ENCODE results near the gene UBP1. TPM values are rescaled to one million over a fixed set of nuclear protein-coding genes. Genes with fewer than 3 reads are reported as not detected.
A peak's percentile ranks its signal among the peaks of the same experiment; 100 is the strongest.

The UBP1 gene
- total RNA-seq, 1 donor: 79.5 TPM

GRCh38 chr3:33442190-33442589 lies 2.0 kb upstream of the UBP1 start:
- TF ChIP-seq CTCF (IDR thresholded peaks at IDR 0.05; ENCODE audit: insufficient read depth, low read depth, low read length): no peak
- DNase-seq (ENCODE audit: low read depth): no peak
- H3K4me3 ChIP-seq (ENCODE audit: low read depth, low read length): no peak overlapping the region

DNA sequence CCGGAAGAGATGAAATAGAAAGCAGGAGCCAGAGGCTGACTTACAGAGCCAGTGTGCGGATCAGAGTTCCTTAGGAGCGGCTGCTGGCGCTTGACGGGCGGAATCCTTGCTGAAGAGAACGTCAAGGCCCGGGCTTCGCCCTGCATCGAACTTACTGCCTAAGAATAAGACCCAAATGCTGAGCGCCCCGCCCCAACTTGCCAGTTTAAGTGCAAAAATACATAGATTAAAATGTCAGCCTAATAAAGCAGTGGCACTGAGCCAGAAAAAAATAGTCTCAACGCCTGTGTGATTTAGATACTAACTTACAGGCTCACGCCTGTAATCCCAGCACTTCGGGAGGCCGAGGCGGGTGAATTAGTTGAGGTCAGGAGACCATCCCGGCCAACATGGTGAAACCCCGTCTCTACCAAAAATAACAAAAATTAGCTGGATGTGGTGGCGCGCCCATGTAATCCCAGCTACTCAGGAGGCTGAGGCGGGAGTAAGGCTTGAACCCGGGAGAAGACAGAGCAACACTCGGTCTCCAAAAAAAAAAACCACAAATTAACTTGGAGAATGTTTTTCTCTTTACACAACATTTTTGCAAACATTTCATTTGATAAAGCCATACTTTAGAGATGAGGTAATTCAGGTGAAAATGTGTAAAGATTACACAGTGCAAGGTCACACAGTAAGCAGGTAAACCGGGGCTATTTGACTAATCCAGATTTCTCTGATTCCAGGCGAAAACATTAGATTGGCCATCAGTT lies 1.2 kb upstream of the UBP1 start:
- DNase-seq (ENCODE audit: low read depth): no peak
- H3K4me3 ChIP-seq (ENCODE audit: low read depth, low read length): peak overlapping the region; percentile 85
- TF ChIP-seq CTCF (IDR thresholded peaks at IDR 0.05; ENCODE audit: insufficient read depth, low read depth, low read length): no peak

- TF ChIP-seq CTCF (IDR thresholded peaks at IDR 0.05; ENCODE audit: insufficient read depth, low read depth, low read length): no peak
- peak; percentile 43 for DNase-seq (ENCODE audit: low read depth)
These were observed 468 bp downstream of the UBP1 start for GRCh38 chr3:33439546-33440327.

GRCh38 chr3:33438881-33439545 lies 1.2 kb downstream of the UBP1 start:
- peak overlapping the region; percentile 95 for H3K4me3 ChIP-seq (ENCODE audit: low read depth, low read length)
- no peak for TF ChIP-seq CTCF (IDR thresholded peaks at IDR 0.05; ENCODE audit: insufficient read depth, low read depth, low read length)
- DNase-seq (ENCODE audit: low read depth): peak; percentile 70

More at GRCh38 chr3:33439546-33440327, 468 bp downstream of the UBP1 start:
- H3K4me3 ChIP-seq (ENCODE audit: low read depth, low read length): peak overlapping the region; percentile 95

DNA sequence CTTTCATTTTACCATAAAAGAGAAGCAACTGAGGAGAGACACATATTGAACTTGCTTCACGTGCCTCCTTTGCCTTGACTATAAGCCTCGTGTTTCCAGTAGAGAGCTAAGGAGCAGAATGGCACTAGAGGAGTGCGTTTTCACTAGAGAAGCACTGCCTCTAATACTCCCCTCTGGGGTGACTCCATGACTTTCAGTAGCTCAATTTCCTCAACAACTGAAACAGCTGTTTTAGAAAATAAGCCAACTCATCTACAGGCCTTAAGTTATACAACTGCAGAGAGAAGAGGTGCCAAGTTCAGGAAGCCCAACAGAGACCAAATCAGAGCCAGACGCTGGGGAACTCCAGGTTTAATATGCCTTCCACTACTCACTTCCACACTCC lies 1.9 kb downstream of the UBP1 start:
- peak; percentile 59 for DNase-seq (ENCODE audit: low read depth)
- no peak for TF ChIP-seq CTCF (IDR thresholded peaks at IDR 0.05; ENCODE audit: insufficient read depth, low read depth, low read length)
- H3K4me3 ChIP-seq (ENCODE audit: low read depth, low read length): peak overlapping the region; percentile 95

- peak overlapping the region; percentile 95 for H3K4me3 ChIP-seq (ENCODE audit: low read depth, low read length)
- TF ChIP-seq CTCF (IDR thresholded peaks at IDR 0.05; ENCODE audit: insufficient read depth, low read depth, low read length): no peak
- peak; percentile 54 for DNase-seq (ENCODE audit: low read depth)
These were observed 2.5 kb downstream of the UBP1 start for GRCh38 chr3:33437556-33438283.

Measured in fibroblast of villous mesenchyme (primary cell).